ENCODE data around the gene HLCS.
"Not testable (repeated sequence)": the region's sequence is repeated elsewhere in the genome, so short reads cannot be mapped to it uniquely, and the experiment has no call there.

HLCS gene

GRCh38 chr21:37001441-37001840, 35.0 kb upstream of the HLCS start:
- TF ChIP-seq CTCF (IDR thresholded peaks at IDR 0.05; ENCODE audit: low read depth, low read length), result no peak
- no peak overlapping the region for H3K4me3 ChIP-seq (ENCODE audit: low read depth, low read length)

GRCh38 chr21:37000381-37000780, 33.9 kb upstream of the HLCS start:
- H3K4me3 ChIP-seq (ENCODE audit: low read depth, low read length), result no peak overlapping the region

DNA sequence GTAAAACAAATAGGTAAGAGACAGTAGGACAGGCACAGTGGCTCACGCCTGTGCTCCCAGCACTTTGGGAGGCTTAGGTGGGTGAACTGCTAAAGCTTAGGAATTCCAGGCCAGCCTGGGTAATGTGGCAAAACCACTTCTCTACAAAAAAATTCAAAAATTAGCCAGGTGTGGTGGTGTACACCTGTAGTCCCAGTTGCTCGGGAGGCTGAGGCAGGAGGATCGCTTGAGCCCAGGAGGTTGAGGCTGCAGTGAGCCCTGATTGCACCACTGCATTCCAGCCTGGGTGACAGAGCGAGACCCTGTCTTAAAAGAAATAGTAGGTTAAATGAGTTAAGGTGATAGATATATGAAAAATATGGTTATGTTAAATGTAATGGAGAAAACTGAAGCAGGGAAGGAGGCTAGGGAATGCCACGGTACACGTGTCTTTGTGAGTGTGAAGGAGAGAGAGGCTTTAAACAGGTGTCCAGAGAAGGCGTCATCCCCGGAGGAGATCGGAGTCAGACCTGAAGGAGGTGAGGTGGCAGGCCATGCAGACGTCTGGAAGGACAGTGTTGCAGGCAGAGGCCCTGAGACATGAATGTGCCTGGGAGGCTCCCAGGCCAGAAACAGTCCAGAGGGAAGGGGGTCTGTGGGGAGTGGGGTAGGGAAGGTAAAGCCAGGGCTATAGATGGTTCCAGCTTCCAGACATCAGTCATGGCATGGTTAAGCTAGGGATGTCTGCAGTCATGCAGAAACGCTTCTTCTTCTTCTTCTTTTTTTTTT, 32.8 kb upstream of the HLCS start:
- no peak for TF ChIP-seq CTCF (IDR thresholded peaks at IDR 0.05; ENCODE audit: low read depth, low read length)

More at GRCh38 chr21:37000381-37000780, 33.9 kb upstream of the HLCS start:
- no peak for TF ChIP-seq CTCF (IDR thresholded peaks at IDR 0.05; ENCODE audit: low read depth, low read length)

DNA sequence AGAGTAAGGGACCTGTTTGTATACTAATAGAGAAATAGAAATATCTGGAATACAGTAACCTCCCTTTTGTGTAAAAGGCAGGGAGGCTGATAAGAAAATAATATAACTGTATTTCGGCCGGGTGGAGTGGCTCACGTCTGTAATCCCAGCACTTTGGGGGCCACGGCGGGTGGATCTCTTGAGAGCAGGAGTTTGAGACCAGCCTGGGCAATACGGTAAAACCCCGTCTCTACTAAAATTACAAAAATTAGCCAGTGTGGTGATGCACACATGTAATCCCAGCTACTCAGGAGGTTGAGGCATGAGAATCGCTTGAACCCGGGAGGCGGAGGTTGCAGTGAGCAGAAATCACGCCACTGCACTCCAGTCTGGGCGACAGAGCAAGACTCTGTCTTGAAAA, 28.8 kb upstream of the HLCS start:
- H3K4me3 ChIP-seq (ENCODE audit: low read depth, low read length), result not testable (repeated sequence)

More for the DNA sequence above, 32.8 kb upstream of the HLCS start:
- H3K4me3 ChIP-seq (ENCODE audit: low read depth, low read length), result no peak overlapping the region

DNA sequence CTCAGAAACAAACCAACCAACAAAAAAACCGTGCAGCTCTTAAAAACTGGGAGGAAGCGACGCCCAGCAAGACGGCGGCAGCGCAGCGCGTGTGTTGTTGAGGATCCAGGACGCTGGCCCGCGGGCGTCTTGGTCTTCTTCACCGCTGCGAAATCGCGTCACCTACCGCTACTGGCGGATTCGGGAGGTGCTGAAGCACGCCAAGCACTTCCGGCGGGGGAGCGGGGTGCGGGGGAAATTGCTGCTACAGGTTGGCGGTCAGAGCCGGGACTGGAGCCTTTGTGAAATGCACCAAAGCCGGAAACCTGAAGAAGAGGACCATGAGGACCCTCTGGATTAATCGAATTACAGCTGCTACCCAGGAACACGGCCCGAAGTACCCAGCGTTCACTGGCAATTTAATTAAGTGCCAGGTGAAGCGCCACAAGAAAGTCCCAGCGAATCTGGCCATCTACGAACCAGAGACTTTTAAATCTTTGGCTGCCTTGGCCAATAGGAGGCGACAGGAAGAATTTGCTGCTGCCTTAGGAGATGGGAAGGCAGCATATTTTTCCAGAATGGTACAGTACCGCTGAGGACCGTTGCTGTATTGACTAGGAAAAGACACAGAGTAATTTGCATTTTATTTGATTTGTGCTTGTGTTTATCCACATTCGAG, 28.2 kb upstream of the HLCS start:
- no peak for TF ChIP-seq CTCF (IDR thresholded peaks at IDR 0.05; ENCODE audit: low read depth, low read length)
- H3K4me3 ChIP-seq (ENCODE audit: low read depth, low read length), result 0 out of 2 replicates have a peak overlapping the region, but pooled peaks have one; percentile 14

DNA sequence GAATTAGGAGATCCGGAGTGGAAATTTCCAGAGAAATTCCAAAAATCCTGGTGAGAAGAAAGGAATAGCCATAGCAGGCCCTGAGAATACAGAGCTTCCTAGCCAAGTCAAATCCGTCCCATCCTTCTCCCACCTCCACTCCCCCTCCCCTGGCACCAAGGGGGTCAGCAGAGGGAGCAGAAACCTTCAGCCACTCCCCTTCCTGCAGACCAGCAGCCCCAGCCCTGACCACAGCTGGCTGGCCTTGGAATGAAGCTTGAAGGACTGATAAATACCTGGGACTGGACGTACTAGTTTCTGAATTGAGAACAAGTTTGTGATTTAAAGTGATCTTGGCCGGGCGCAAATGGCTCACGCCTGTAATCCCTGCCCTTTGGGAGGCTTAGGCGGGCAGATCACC, 26.2 kb upstream of the HLCS start:
- TF ChIP-seq CTCF (IDR thresholded peaks at IDR 0.05; ENCODE audit: low read depth, low read length), result no peak
- no peak overlapping the region for H3K4me3 ChIP-seq (ENCODE audit: low read depth, low read length)

- no peak overlapping the region; the same call in 1 of the 2 replicates for H3K4me3 ChIP-seq (ENCODE audit: low read depth, low read length)
- no peak for TF ChIP-seq CTCF (IDR thresholded peaks at IDR 0.05; ENCODE audit: low read depth, low read length)
These were observed 24.2 kb upstream of the HLCS start for GRCh38 chr21:36990508-36991205.

Data from WI38 (cell line).